IPS DF 19.7 (cell line): ENCODE measurements around the gene QRICH2.

Source experiments
- DNase-seq: peaks from one replicate; pipeline ENCODE4 v3.0.0-alpha.2; 2013; ENCODE audit warnings: low read depth, low spot score

The QRICH2 gene

DNA sequence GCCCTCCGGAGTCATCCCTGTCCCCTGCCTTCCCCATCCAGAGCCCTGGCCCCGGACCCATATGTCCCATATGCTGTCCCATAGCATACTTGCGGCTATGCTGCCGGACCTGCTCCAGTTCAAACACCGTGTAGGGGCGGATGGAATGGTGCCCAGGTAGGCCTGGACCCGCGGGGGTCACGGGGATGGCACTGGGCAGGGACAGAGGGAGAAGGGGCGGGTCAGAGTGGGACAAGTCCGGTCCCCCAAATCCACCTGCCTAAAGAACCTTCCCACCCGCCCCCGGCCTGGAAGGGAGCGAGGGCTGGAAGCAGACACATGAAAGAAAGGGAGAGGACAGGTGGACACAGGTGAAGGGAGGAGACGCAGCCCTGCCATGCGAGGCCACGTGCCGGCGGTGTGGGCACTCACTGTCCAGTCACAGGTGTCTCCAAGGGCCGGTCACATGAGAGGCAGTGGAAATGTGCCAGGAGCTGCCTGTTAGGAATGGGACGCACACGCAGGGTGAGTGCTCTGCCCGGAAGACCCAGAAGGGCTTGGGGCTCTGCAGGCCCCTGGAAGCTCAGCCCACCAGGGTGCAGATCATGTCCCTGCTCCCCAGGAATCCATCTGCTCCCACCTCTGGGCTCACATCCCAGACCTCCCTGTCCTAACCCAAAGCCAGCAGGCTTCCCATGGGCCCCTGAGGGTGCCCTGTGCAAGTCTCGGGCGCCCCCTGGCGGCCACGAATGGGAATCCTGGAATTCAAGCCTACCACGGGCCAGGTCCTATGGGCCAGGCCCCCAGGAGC is 28.9 kb downstream of the QRICH2 start:
- no peak for DNase-seq

DNA sequence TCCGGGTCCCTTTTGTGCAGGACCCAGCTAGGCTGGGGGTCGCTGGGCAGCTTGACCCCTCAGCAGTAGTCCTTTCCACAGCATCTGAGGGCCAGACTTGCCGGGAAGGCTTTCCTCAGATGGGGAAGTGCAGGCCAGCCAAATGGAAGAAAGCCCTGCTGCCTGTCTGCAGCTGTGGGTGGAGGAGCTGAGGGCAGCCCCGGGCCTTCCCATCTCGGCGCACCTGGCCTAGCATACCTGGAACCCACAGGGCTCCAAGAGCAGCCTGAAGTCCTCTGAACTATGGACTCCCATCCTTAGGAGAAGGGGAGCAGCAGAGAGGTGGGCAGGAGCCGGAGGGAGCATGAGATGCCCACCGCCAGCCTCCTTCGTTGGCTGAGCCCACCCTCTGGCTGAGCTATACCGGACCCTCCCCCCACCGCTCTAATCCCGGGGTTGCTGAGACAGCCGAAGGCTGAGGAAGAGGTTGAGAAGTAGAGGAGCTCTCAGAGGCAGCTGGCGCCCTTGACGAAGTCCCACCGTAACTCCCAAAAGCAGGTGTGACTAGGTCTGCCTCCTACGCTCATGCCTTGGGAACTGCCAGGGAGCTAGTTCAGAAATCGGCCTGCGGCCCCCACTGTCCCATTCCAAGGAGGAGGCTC is 29.7 kb downstream of the QRICH2 start:
- DNase-seq: no peak

DNA sequence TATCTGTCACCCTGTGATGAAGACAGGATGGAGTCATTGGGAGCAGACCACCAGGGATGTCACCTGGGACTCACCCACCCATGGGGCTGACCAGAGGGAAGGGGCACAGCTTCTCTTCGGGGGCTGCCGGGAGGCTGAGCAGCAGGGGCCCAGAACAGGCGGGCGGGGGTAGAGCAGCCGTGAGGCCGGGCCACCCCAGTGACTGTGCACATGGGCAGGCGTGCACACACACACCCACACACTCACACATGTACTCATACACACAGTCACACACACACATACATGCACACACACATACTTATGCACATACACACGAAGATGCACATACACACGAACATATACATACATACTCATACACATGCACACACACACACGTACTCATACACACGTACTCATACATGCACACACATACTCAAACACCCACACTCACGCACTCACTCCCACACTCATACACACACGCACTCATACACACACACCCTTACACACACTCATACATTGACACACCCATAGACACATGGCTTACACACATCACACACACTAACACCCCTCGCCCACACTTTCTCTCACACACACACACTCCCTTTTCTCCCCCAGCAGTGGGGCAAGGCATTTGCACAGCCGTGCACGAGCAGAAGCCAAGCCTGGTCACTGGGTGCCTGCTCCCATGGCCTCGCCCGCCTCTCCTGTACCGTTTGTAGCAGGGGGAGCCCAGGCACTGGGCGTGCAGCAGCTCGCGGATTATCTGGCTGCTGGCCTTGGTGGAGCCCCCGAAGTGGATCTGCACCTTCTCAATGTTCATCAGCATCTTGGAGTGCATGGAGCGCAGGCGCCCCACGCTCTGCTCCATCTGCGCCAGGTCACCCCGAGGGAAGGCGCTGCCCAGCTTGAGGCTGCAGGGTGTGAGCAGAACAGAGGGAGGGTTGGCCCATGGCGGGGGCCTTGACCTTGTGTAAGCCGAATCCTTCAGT is 30.5 kb downstream of the QRICH2 start:
- DNase-seq: no peak

DNA sequence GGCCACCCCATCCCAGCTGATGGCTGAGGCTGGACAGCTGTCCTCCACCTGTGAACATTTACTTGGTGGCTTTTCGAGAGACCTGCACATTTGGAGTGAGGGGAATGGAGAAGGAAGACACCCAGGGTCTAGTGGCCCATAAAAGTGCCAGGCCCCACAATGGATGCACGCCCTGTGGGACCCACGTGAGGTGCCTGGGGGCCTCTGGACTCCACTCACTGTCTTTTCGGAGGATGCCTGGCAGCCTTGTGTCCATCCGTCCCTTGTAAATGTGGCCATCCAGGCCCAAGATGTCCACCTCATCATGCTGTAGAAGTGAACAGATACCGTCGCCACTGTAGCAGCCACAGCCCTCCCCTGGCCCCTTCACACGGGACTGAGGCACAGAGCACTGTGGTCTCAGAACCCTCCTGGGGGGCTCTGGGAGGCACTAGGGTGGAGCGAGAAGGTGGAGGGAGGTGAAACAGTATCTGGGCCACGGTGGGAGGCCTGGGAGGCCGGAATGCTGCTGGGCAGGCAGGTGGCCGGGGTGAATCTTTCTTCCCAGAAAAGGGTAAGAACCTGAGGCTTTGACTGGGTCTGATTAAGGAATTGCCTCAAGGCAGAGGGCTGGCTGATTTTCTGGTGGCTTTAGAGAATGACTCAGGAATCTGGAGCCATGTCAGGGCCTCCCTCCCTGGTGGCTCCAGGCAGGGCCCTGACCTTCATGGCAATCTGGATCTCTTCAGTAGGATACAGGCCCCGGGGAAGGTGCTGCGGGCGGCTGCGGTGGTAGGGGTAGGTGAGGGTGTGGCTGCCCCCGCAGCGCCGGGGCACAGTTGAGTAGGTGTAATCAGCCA is 31.4 kb downstream of the QRICH2 start:
- no peak for DNase-seq

DNA sequence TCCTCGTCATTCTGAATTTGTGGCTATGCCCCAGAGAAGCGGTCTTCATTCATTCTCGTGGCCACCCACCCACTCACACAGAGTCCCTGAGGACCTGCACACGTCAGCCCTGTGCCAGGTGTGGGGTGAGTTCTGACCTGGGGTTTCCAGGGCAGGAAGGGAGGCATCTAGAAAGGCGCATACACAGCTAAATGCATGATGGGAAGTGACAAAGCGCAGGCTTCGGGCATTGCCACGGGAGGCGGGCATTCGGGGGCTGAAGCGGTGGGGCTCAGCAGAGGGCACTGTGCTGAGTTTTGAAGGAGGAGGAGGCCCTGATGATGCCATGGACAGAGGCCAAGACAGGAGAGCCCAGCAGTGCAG is 32.0 kb downstream of the QRICH2 start:
- no peak for DNase-seq

DNA sequence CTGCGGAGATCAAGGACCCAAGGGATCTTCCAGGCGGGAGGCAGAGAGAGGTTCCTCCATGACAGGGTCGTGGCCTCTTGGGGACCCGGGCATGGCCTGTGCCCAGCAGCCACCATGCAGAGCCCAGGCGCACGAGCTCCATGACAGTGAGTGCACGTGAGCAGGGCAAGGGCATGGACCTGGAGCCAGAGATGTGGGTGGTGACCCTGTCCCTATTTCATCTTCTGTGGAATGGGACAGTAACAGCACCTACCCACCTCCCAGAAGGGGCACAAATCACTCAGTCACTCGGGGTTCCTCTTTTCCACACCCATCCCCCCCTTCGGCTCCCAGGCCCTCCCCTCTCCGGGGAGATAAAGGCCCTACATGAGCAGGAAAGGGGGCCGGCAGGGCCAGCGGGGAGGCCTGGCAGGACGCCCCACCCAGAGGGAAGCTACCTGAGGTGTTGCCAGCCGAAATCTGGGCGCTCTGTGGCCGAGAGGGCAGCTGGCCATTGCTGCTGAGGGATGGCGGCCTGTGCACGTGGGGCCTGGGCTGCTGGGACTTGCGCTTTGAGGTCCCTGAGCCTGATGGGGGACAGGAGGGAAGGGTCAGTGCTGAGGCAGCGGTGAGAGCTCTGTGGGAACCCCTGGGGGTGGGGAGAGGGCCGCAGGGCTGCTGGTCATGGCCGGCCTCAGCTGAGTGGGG is 32.6 kb downstream of the QRICH2 start:
- no peak for DNase-seq

DNA sequence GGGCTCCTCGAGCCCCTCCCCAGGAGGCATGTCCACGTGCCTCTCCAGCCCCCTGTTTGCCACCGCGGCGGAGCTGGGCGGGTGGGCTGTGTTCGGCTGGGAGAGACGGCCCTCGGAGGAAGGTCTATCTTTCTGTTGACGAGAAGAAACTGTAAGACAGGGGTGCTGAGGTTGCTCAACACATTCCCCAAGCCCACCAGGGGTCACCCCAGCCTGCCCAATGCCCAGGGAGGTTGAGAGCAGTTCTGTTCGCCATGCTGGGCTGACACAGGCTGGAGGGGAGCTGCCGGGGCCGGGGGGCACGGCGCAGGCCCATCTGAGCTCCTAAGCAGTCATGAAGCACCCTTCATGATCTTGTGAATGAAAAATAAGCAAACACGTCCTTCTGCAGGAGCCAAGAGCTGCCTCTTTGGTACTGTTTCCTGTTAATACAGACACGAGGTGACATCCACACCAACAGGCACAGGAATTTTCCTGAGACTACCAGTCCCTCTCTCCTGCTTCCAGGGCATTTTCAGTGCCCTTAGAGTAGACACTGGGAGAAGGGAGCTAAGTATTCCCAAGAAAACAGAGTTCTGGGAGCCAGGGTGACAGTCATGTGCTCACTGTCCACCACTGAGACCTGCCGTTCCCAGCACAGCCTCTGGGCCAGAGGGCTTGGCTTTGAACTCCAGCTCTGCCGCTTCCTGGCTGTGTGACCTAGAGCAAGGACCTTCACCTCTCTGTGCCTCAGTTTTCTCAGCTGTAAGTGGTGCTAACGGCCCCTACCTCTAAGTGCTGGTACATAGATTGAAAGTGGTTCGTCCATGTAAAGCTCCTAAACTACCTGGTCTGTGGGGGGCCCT is 33.7 kb downstream of the QRICH2 start:
- DNase-seq: no peak

DNA sequence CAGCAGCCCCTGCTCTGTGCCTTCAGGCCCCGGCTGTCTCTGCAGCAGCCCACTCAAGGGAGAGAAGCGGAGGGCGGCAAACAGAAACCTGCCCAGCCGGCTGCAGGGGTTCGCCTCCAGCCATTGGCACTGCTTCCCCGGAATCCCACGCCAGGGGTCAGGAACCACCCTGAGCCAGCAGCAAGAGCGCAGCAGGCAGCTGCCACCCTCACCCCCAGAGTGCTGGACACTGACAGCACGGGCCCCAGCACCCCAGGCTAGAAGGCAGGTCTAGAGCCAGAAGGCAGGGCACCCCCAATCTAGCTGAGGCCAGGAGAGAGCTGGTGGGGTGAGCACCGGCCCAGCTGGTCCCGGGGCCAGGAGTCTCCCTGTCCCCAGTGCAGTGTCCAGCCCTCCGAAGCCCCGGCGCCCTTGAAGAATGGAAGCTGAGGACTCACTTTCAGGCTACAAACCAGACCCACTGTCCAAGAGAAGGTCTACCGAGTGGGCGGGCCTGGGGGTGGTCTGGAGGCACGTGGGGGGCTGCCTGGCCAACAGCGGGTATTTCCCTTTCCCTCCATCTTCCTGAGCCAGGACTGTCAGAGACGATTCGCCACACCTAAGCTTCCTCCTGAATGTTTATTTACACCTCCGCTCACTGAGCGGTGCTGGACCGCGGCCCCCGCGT is 34.5 kb downstream of the QRICH2 start:
- DNase-seq: no peak

DNA sequence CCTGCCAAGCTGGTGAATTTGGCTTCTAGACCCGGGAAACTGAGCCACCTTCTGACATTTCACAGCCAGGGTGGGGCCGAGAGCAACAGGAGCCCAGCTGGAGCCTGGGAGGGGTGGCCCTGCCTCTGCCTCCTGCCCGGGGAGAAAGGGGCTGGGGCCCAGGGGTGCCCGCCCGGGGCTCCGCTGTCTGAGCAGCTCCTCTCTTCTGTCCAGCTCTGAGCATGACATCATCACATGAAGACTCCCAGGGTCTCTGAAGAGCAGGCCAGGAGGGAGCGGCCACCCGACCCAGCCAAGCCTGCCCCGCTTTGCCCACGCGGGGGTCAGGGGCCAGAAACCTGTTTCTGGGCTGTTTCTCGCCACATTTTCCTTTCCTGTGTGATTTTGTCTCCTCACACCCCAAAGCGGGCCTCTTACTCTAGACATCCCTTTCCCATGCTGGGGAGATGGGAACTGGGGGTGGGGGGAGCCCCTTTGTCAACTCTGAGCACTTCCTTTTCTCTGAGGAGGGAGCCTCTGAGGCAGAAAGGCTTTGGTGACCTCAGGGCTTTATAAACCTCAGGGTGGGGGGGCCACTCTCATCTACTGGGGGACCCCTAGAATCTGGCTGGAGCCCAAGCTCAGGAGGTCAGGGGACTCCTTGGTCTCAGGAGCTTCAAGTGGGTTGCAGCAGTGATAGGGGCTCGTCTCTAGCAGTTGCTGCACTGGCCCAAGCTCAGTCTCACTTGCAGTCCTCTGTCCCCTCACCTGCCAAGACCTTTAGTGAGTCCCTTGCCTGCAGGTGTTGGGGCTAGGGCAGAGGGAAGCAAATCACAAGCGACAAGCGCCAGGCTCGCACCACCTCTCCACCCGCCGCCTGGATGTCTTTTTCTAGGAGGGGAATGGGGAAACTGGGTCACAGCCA is 35.3 kb downstream of the QRICH2 start:
- DNase-seq: no peak

DNA sequence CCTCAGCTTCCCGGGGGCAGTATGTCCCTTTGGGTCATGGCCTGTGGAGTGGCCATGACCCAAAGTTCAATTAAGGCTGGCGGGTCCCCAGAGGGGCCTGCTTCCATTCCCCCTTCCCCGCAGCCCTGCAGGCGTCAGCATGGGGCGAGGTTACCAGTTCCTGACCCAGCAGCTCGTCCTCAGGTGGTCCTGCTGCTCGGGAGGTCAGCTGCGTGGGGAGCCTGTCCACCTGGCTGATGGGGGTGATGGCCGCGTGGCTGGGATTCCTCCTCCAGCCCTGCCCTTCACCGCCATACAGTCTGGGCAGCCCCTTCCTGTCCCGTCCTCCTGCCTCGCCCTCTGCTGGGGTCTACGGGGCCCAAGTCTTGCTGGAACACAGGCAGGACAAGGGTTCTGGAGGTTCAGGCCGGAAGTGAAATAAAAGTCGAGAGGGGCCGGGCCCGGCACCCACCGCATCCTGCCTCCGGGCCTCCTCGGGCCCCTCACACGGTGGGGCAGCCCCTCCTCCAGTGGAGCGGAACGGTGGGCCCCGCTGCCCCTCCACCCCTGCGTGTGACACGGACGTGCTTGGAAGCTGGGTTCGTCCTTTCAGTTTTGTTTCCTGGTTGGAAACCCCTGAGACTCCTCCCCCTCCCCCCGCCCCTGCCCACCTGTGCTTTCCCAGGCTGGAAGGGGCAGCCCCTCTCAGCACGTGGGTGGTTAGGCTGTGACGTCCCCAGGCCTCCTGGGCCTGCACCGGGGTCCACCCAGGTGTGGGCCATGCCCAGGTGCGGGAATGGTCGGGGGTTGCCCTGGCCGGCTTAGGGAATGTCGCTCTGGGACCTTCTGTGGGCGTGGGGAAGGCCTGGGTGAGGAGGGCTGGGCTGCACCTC is 36.2 kb downstream of the QRICH2 start:
- DNase-seq: no peak

DNA sequence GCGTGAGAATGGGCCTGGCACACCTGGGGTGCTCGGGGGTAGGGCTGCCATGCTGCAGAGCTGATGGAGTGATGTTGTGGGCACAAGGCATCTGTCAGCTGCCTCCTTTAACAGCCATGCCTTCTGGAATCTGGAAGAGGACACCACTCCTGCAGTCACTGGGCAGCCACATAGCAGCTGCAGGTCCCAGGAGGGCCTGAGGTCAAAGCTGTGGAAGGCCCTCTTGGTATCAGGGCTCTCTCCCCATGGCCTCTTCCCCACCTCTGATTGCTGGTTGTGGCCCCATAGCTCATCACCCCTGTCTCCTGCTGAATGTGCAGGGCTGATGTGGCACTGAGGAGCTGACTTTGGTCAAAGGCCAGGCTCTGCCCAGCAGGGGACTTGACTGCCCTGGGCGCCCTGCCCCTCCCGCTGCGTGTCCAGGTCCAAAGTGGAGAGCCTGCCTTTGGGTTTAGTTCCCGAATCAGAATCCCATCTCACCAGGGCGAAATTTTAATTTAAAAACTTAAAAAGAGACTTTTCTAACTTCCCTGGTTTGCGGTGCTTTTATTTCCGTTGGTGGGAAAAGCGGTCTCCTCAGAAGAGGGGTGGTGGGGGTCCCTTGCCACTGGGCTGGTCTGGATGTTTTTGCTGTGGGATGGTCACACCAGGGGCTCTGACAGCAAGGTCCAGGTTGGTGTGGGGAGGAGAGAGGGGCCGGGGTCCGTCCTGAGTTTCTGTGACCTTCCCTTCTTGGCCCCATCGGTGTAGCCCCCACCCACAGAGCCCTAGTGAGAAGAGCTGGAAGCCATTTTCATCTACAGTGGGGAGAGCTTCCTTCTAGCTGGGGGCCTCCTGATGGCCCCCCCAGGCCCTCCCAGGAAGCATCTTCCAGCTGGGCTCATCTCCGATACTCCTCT is 37.1 kb downstream of the QRICH2 start:
- DNase-seq: no peak

DNA sequence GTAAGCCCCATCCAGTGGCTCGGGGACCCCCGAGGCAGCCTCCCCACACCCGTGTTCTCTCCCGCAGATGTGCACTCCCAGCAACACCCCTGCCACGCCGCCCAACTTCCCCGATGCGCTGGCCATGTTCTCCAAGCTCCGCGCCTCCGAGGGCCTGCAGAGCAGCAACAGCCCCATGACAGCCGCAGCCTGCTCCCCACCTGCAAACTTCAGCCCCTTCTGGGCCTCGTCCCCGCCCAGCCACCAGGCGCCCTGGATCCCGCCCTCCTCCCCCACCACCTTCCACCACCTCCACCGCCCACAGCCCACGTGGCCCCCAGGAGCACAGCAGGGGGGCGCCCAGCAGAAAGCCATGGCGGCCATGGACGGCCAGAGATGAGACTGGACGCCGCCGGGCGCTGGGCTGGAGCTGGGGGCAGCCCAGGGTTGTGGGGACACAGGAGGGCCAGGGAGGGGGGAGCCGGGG is 37.9 kb downstream of the QRICH2 start:
- no peak for DNase-seq

DNA sequence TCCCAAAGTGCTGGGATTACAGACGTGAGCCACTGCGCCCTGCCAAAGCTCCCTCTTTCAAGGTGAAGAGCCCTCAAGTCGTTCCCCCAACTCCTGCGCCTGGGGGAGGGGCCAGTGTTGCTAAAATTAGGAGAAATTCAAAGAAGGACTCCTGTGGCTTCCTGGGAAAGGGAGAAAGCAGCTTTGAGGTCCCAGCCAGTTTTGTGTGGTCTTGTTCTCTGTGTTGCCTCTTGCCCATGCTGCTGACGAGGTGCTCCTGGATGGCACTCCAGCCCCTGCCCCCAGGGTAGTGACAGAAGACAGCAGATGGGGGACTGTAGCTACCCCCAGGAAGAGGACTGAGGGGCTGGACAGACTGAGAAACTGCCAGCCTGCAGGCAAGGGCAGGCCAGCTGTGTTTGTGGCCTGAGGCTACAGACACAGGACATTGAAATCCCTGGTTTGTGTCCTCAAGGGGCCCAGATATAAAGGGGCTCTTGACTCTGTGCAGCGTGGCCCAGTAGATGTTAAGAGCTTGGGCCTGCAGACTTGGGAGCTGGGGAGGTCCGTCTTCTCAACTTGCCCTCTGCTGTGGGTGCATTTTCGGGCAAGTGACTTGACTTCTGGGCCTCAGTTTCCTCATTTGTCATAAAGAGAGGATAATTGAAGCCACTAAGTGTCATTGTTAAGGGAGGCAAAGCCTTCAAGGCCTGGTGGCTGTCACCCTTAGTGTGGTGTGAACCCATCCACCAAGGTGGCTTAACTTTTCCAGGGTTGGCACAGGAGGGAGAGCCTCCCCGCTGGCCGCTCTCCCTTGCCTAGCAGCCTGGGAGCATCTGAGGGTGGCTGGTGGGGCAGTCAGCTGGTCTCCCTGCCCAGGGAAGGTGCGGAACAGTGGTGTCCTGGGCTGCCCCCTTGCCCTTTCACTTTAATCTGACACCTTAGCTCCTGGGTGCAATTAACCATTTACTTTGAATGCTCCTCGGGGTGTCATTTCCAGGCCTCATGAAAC is 38.8 kb downstream of the QRICH2 start:
- DNase-seq: no peak

DNA sequence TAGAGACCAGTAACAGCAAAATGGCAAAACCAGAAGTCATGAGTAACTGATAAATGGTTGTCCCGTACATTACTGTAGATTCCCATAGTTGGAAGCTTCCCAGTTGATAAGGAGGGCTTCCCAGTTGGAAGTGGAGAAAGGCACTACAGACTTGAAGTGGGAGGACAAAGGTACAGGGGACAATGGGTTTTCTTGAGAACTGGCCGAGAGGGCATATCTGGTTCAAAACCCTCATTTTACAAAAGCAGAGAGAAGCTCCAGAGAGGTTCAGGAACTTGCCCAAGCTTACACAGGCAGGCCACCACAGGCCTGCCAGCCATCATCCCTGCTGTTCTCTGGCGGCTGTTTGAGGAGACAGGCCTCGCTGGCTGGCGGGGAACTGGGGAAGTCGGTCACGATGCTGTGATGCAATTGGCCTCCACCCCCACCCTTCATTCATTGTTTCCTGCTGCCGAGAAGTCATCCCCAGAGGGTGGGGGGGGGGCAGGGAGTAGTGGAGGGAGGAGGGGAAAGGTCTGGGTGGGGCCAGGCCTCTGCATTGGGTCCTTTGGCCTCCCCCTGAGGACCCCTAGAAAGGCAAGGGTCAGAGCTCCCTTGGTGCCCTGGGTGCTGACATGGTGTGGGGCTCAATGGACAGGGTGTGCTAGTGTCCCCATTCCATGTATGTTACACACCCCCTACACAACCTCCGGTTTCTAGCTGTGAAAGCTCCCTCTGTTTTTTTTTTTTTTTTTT is 39.9 kb downstream of the QRICH2 start:
- no peak for DNase-seq
